ENCODE results near the gene CD82.

DNA sequence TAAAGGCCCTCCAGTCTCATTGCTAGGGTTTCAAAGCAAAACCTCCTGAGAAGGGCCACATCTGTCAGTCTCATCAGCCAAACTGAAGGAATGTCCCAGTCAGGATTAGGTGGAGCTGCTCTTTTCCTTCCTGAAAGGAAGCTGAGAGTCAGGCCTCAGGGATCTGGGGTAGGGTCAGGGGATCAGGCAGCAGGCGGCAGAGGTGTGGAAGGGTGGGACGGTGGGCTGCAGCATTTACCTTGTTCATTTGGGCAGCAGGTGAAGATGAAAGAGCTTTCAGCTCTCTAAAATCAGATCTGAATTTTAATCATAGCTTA lies 17.8 kb downstream of the CD82 start:
- TF ChIP-seq, protein P1, sequence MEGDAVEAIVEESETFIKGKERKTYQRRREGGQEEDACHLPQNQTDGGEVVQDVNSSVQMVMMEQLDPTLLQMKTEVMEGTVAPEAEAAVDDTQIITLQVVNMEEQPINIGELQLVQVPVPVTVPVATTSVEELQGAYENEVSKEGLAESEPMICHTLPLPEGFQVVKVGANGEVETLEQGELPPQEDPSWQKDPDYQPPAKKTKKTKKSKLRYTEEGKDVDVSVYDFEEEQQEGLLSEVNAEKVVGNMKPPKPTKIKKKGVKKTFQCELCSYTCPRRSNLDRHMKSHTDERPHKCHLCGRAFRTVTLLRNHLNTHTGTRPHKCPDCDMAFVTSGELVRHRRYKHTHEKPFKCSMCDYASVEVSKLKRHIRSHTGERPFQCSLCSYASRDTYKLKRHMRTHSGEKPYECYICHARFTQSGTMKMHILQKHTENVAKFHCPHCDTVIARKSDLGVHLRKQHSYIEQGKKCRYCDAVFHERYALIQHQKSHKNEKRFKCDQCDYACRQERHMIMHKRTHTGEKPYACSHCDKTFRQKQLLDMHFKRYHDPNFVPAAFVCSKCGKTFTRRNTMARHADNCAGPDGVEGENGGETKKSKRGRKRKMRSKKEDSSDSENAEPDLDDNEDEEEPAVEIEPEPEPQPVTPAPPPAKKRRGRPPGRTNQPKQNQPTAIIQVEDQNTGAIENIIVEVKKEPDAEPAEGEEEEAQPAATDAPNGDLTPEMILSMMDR (IDR thresholded peaks at IDR 0.05) = no peak
- no peak for TF ChIP-seq POLR2AphosphoS5 (IDR thresholded peaks at IDR 0.05)
